HEK293T (cell line): ENCODE measurements around the gene CHD5.

ENCODE experiments used
- CTCF ChIA-PET: fragments of 350-600 bp; formaldehyde crosslinking; extraction: SDS; loops from one replicate; lab custom pipeline; 2021; ENCODE audit warnings: antibody characterized with exemption, inconsistent platforms; lab: Yijun Ruan, JAX
- POLR2A ChIA-PET: fragments of 350-600 bp; formaldehyde crosslinking; extraction: SDS; loops from one replicate; lab custom pipeline; 2020; ENCODE audit warnings: antibody characterized with exemption, inconsistent platforms; lab: Yijun Ruan, JAX
- DNase-seq: peaks from one replicate; pipeline ENCODE4 v3.0.0; 2012; ENCODE audit warnings: mixed read lengths; ENCODE audit errors: extremely low spot score
- ARNT ChIP-seq: fragments of 450-650 bp; IDR thresholded peaks from 2 replicates; pipeline ENCODE4 v1.6.1; 2017; ENCODE audit warnings: mild to moderate bottlenecking
- BHLHE40 ChIP-seq: fragments of 450-650 bp; IDR thresholded peaks from 2 replicates; pipeline ENCODE4 v1.6.1; 2016; ENCODE audit warnings: mild to moderate bottlenecking, moderate library complexity, borderline replicate concordance
- CTBP1 ChIP-seq: fragments of 450-650 bp; IDR thresholded peaks from 2 replicates; pipeline ENCODE4 v1.6.1; 2016; ENCODE audit warnings: borderline replicate concordance
- ELF4 ChIP-seq: fragments of 450-650 bp; IDR thresholded peaks from 2 replicates; pipeline ENCODE4 v1.6.1; 2017; ENCODE audit warnings: antibody characterized with exemption
- FOXA1 ChIP-seq: fragments of 450-650 bp; IDR thresholded peaks from 2 replicates; pipeline ENCODE4 v1.6.1; 2016; ENCODE audit warnings: mild to moderate bottlenecking
- FOXK2 ChIP-seq: fragments of 450-650 bp; IDR thresholded peaks from 2 replicates; pipeline ENCODE4 v1.6.1; 2016; ENCODE audit warnings: mild to moderate bottlenecking
- FOXM1 ChIP-seq: fragments of 450-650 bp; IDR thresholded peaks from 2 replicates; pipeline ENCODE4 v1.6.1; 2017; ENCODE audit warnings: mild to moderate bottlenecking, borderline replicate concordance
- HDGF ChIP-seq: fragments of 450-650 bp; IDR thresholded peaks from 2 replicates; pipeline ENCODE4 v1.6.1; 2017; ENCODE audit warnings: antibody characterized with exemption, borderline replicate concordance
- L3MBTL2 ChIP-seq: fragments of 450-650 bp; conservative IDR thresholded peaks from 2 replicates; pipeline ENCODE4 v1.6.1; 2016; ENCODE audit warnings: mild to moderate bottlenecking
- LEF1 ChIP-seq: fragments of 450-650 bp; IDR thresholded peaks from 2 replicates; pipeline ENCODE4 v1.6.1; 2017; ENCODE audit warnings: mild to moderate bottlenecking, borderline replicate concordance
- NFRKB ChIP-seq: fragments of 450-650 bp; IDR thresholded peaks from 2 replicates; pipeline ENCODE4 v1.6.1; 2016; ENCODE audit warnings: mild to moderate bottlenecking, moderate library complexity
- PKNOX1 ChIP-seq: fragments of 450-650 bp; IDR thresholded peaks from 2 replicates; pipeline ENCODE4 v1.6.1; 2016
- SP1 ChIP-seq: fragments of 450-650 bp; IDR thresholded peaks from 2 replicates; pipeline ENCODE4 v1.6.1; 2017
- SUZ12 ChIP-seq: fragments of 450-650 bp; IDR thresholded peaks from 2 replicates; pipeline ENCODE4 v1.6.1; 2016; ENCODE audit warnings: mild to moderate bottlenecking
- TARDBP ChIP-seq: fragments of 450-650 bp; IDR thresholded peaks from 2 replicates; pipeline ENCODE4 v1.6.1; 2016
- ZNF384 ChIP-seq: fragments of 450-650 bp; IDR thresholded peaks from 2 replicates; pipeline ENCODE4 v1.6.1; 2016

Gene CHD5

GRCh38 chr1:6113745-6114144 lies 66.4 kb downstream of the CHD5 start:
- ChIA-PET POLR2A (no interaction called here), CTCF (interaction anchor here (0.6 to 1.3 kb wide), 3 partner anchors 25 to 291 kb away, joined by 3 to 5 read pairs (median 4); no protein-coding TSS in a partner anchor)

GRCh38 chr1:6113116-6113515 lies 67.0 kb downstream of the CHD5 start:
- DNase-seq: no peak
- ChIA-PET CTCF (interaction anchor here (0.6 to 1.3 kb wide), 2 partner anchors 25 to 92 kb away, joined by 3 to 5 read pairs; no protein-coding TSS in a partner anchor), POLR2A (no interaction called here)
- no peak for TF ChIP-seq L3MBTL2
- no peak for TF ChIP-seq NFRKB
- TF ChIP-seq ARNT: no peak
- no peak for TF ChIP-seq TARDBP
- TF ChIP-seq BHLHE40: no peak
- no peak for TF ChIP-seq HDGF
- no peak for TF ChIP-seq FOXK2
- TF ChIP-seq SP1: no peak
- no peak for TF ChIP-seq CTBP1
- no peak for TF ChIP-seq FOXM1
- no peak for TF ChIP-seq FOXA1
- no peak for TF ChIP-seq PKNOX1
- TF ChIP-seq LEF1: no peak
- no peak for TF ChIP-seq ZNF384
- no peak for TF ChIP-seq SUZ12

More at GRCh38 chr1:6113745-6114144, 66.4 kb downstream of the CHD5 start:
- no peak for DNase-seq
- TF ChIP-seq FOXK2 (no peak), LEF1 (no peak), SUZ12 (no peak), ELF4 (no peak)

- ChIA-PET POLR2A (no interaction called here), CTCF (interaction anchor here (1.1 kb wide), 1 partner anchor 21 kb away, joined by 3 read pairs; no protein-coding TSS in a partner anchor)
- DNase-seq: no peak
- no peak for TF ChIP-seq HDGF
Observed at GRCh38 chr1:6112690-6113005, 67.5 kb downstream of the CHD5 start.

- TF ChIP-seq NFRKB: no peak
- TF ChIP-seq LEF1: no peak
- no peak for TF ChIP-seq ZNF384
- no peak for TF ChIP-seq L3MBTL2
- no peak for TF ChIP-seq CTBP1
- TF ChIP-seq FOXK2: no peak
- TF ChIP-seq BHLHE40: no peak
- DNase-seq: no peak
- CTCF ChIA-PET: interaction anchor here (1.1 kb wide), 1 partner anchor 21 kb away, joined by 3 read pairs; no protein-coding TSS in a partner anchor
- POLR2A ChIA-PET: no interaction called here
Observed at GRCh38 chr1:6111991-6112689, 68.0 kb downstream of the CHD5 start.

- POLR2A ChIA-PET: no interaction called here
- TF ChIP-seq LEF1 (no peak), L3MBTL2 (no peak), BHLHE40 (no peak), ZNF384 (no peak), ELF4 (no peak), NFRKB (no peak), HDGF (no peak), CTBP1 (no peak), SP1 (no peak), FOXK2 (no peak), FOXA1 (no peak), FOXM1 (no peak), PKNOX1 (no peak), TARDBP (no peak), ARNT (no peak), SUZ12 (no peak)
- DNase-seq: no peak
- CTCF ChIA-PET: interaction anchor here (1.1 kb wide), 1 partner anchor 20 kb away, joined by 3 read pairs; no protein-coding TSS in a partner anchor
Observed at GRCh38 chr1:6111571-6111970, 68.5 kb downstream of the CHD5 start.

GRCh38 chr1:6110326-6110725 lies 69.8 kb downstream of the CHD5 start:
- no peak for TF ChIP-seq TARDBP
- CTCF ChIA-PET: no interaction called here
- POLR2A ChIA-PET: no interaction called here
- DNase-seq: no peak

- no peak for TF ChIP-seq BHLHE40
- no peak for TF ChIP-seq TARDBP
- TF ChIP-seq FOXM1: no peak
- TF ChIP-seq SP1: no peak
- no peak for TF ChIP-seq HDGF
- TF ChIP-seq L3MBTL2: no peak
- TF ChIP-seq LEF1: no peak
Observed at GRCh38 chr1:6109688-6110087, 70.4 kb downstream of the CHD5 start.

More at GRCh38 chr1:6109688-6110087, 70.4 kb downstream of the CHD5 start:
- POLR2A ChIA-PET: no interaction called here
- no peak for DNase-seq
- CTCF ChIA-PET: no interaction called here
